Measurements from ENCODE around the gene CRMP1.
"Not testable (repeated sequence)": the region's sequence is repeated elsewhere in the genome, so short reads cannot be mapped to it uniquely, and the experiment has no call there.

CRMP1 gene

GRCh38 chr4:5852523-5853202, 40.2 kb downstream of the CRMP1 start:
- no peak for DNase-seq

GRCh38 chr4:5851637-5852301, 41.1 kb downstream of the CRMP1 start:
- no peak for DNase-seq

GRCh38 chr4:5845035-5845905, 47.6 kb downstream of the CRMP1 start:
- DNase-seq, result no peak

- DNase-seq, result peak; percentile 1
Observed at GRCh38 chr4:5843573-5844530, 49.0 kb downstream of the CRMP1 start.

GRCh38 chr4:5842456-5842855, 50.4 kb downstream of the CRMP1 start:
- DNase-seq, result no peak

- DNase-seq, result no peak
Observed at GRCh38 chr4:5839751-5840674, 52.9 kb downstream of the CRMP1 start.

GRCh38 chr4:5839332-5839731, 53.6 kb downstream of the CRMP1 start:
- DNase-seq, result no peak

- DNase-seq, result not testable (repeated sequence)
Observed at GRCh38 chr4:5837483-5837882, 55.4 kb downstream of the CRMP1 start.

- no peak for DNase-seq
Observed at GRCh38 chr4:5836943-5837342, 55.9 kb downstream of the CRMP1 start.

- DNase-seq, result no peak
Observed at GRCh38 chr4:5828005-5828391, 64.9 kb downstream of the CRMP1 start.

GRCh38 chr4:5827108-5828004, 65.5 kb downstream of the CRMP1 start:
- DNase-seq, result no peak

GRCh38 chr4:5826437-5827107, 66.3 kb downstream of the CRMP1 start:
- DNase-seq, result no peak

GRCh38 chr4:5825321-5826041, 67.4 kb downstream of the CRMP1 start:
- DNase-seq, result no peak

GRCh38 chr4:5824635-5825034, 68.3 kb downstream of the CRMP1 start:
- DNase-seq, result peak; percentile 31

- DNase-seq, result no peak
Observed at GRCh38 chr4:5824227-5824626, 68.7 kb downstream of the CRMP1 start.

- no peak for DNase-seq
Observed at GRCh38 chr4:5823542-5824211, 69.2 kb downstream of the CRMP1 start.

GRCh38 chr4:5822619-5823018, 70.3 kb downstream of the CRMP1 start:
- peak; percentile 15 for DNase-seq

GRCh38 chr4:5821665-5822358, 71.1 kb downstream of the CRMP1 start:
- DNase-seq, result no peak

Measured in OCI-M1 (cell line).